Vagina (tissue), 2 donors: ENCODE results near the gene MCOLN2.

ENCODE experiments used
- CTCF ChIP-seq, 3 experiments: fragments of 450-650 bp in 2 of 3; fragments of 200-600 bp in 1 of 3; sonication (generic) in 1 of 3; IDR thresholded peaks; one replicate each; pipeline ENCODE4 v1.5.1; 2017 to 2019; ENCODE audit warnings: antibody characterized with exemption in 3 of 3, mild to moderate bottlenecking in 2 of 3, moderate library complexity in 2 of 3
- POLR2A ChIP-seq, 2 donors: fragments of 450-650 bp; IDR thresholded peaks; one replicate each; pipeline ENCODE4 v1.6.1; 2017; ENCODE audit warnings: antibody characterized with exemption in 2 of 2, mild to moderate bottlenecking in 2 of 2, moderate library complexity in 2 of 2

DNA sequence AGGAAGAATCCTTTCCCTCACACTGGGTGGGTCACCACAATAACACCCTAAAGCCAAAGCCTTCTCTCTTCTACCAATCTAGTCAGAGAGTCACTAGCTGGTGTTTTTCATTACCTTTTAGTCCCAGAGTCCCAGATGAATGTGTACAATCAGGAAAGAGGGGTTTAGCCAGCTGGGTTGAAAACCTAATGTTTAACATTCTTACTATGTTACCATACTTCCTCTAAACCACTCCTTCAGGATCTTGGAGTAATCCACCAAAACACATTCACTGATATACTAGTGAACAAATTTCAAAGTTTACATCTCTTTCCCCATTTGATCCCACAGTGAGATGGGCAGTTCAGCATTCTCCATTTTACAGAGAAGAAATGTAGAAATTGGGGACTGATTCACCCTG, 113.6 kb downstream of the MCOLN2 start:
- TF ChIP-seq CTCF (IDR thresholded peaks at IDR 0.05) (no peak), POLR2A (IDR thresholded peaks at IDR 0.05) (no peak)
